HCT116 (cell line): ENCODE results near the gene RAB3GAP1. TPM values are rescaled to one million over a fixed set of nuclear protein-coding genes. Genes with fewer than 3 reads are reported as not detected.

Experiments used
- ATAC-seq: fragments of 200-7000 bp; cut with Tn5 transposase; 2 replicates; pipeline ENCODE4 v1.9.1; 2020; ENCODE audit warnings: mild to moderate bottlenecking, moderate library complexity
- BruUV-seq: library from RNA; stranded (reverse); fragments of 400-500 nt; replicated peaks from 2 replicates; lab custom pipeline; 2021; lab: Mats Ljungman, UMichigan
- CTCF ChIA-PET: fragments of 300-600 bp; sonication (Branson Sonifier 250); formaldehyde crosslinking; loops from one replicate; lab custom pipeline; 2021; ENCODE audit warnings: antibody characterized with exemption; lab: Charles Lee
- POLR2A ChIA-PET: fragments of 300-600, 350-600 bp; sonication (Branson Sonifier 250); formaldehyde crosslinking; loops from one replicate; lab custom pipeline; 2021; ENCODE audit warnings: antibody characterized with exemption; lab: Charles Lee
- RAD21 ChIA-PET, 2 experiments: fragments of 300-600 bp; sonication (Branson Sonifier 250); formaldehyde crosslinking; loops; one replicate each; lab custom pipeline; 2023; ENCODE audit warnings: low total read pairs in 2 of 2; ENCODE audit not compliant: uncharacterized antibody in 2 of 2, unreplicated experiment in 2 of 2, low non-redundant PET in 1 of 2; lab: Charles Lee
- DNase-seq: peaks from one replicate; pipeline ENCODE4 v3.0.0-alpha.2; 2010; ENCODE audit warnings: low read depth, low spot score
- H2AFZ ChIP-seq: fragments of 200-600 bp; shearing (Covaris generic), sonication (generic); 2 replicates; pipeline ENCODE4 v1.6.1; 2017; ENCODE audit warnings: low read depth, mixed run types, mixed read lengths, antibody characterized with exemption, low read length; ENCODE audit not compliant: poor library complexity, severe bottlenecking
- H3K27ac ChIP-seq: 2 replicates; pipeline ENCODE4 v1.5.1; 2012; ENCODE audit warnings: low read depth, low read length
- H3K27me3 ChIP-seq: fragments of 200-600 bp; sonication (generic); 2 replicates; pipeline ENCODE4 v1.6.1; 2016; ENCODE audit warnings: mixed run types, low read length, mixed read lengths; ENCODE audit not compliant: insufficient read depth
- H3K36me3 ChIP-seq, 2 experiments: fragments of 200-500 bp in 1 of 2; fragments of 200-600 bp in 1 of 2; sonication (Bioruptor generic) in 1 of 2; sonication (generic) in 1 of 2; 2 replicates each; pipeline versions ENCODE4 v1.5.1 to v1.6.1; 2014 to 2016; ENCODE audit warnings: low read length in 2 of 2, inconsistent platforms in 1 of 2, mixed read lengths in 1 of 2, mixed run types in 1 of 2; ENCODE audit not compliant: insufficient read depth in 2 of 2, control insufficient read depth in 1 of 2
- H3K4me1 ChIP-seq, 2 experiments: fragments of 200-600 bp in 1 of 2; sonication (generic) in 1 of 2; 2 replicates each; pipeline versions ENCODE4 v1.5.1 to v1.6.1; 2012 to 2017; ENCODE audit warnings: low read length in 2 of 2, inconsistent platforms in 1 of 2, mild to moderate bottlenecking in 1 of 2, mixed read lengths in 1 of 2, mixed run types in 1 of 2, moderate library complexity in 1 of 2; ENCODE audit not compliant: insufficient read depth in 2 of 2, control insufficient read depth in 1 of 2
- H3K4me2 ChIP-seq: fragments of 200-600 bp; sonication (generic); 2 replicates; pipeline ENCODE4 v1.6.1; 2017; ENCODE audit warnings: mixed run types, low read length, mixed read lengths
- H3K4me3 ChIP-seq, 2 experiments: fragments of 200-600 bp in 1 of 2; sonication (generic) in 1 of 2; replicated peaks in 1 of 2; 2 replicates each; pipeline ENCODE4 v1.5.1; 2011 to 2016; ENCODE audit warnings: low read length in 2 of 2, control low read depth in 1 of 2, low read depth in 1 of 2, mild to moderate bottlenecking in 1 of 2, mixed read lengths in 1 of 2, mixed run types in 1 of 2
- H3K79me2 ChIP-seq: fragments of 200-600 bp; sonication (generic); 2 replicates; pipeline ENCODE4 v1.6.1; 2017; ENCODE audit warnings: mild to moderate bottlenecking, mixed run types, low read length, moderate library complexity, mixed read lengths; ENCODE audit not compliant: insufficient read depth
- H3K9ac ChIP-seq: fragments of 200-600 bp; sonication (generic); 2 replicates; pipeline ENCODE4 v1.6.1; 2016; ENCODE audit warnings: low read length, mixed read lengths
- H3K9me2 ChIP-seq: fragments of 200-600 bp; sonication (generic), shearing (Covaris generic); 2 replicates; pipeline ENCODE4 v1.6.1; 2017; ENCODE audit warnings: mixed run types, mild to moderate bottlenecking, moderate library complexity; ENCODE audit not compliant: insufficient read depth
- H3K9me3 ChIP-seq, 2 experiments: fragments of 200-500 bp in 1 of 2; fragments of 200-600 bp in 1 of 2; sonication (Bioruptor generic) in 1 of 2; sonication (generic) in 1 of 2; 2 replicates each; pipeline ENCODE4 v1.6.1; 2014 to 2017; ENCODE audit warnings: low read length in 2 of 2, mixed read lengths in 2 of 2, inconsistent platforms in 1 of 2, low read depth in 1 of 2, mild to moderate bottlenecking in 1 of 2, mixed run types in 1 of 2, moderate library complexity in 1 of 2; ENCODE audit not compliant: control insufficient read depth in 1 of 2, insufficient read depth in 1 of 2
- H4K20me1 ChIP-seq: fragments of 200-600 bp; sonication (generic), shearing (Covaris generic); 2 replicates; pipeline ENCODE4 v1.6.1; 2017; ENCODE audit warnings: mixed run types, mild to moderate bottlenecking, moderate library complexity; ENCODE audit not compliant: insufficient read depth
- CBX3 ChIP-seq: IDR thresholded peaks from 2 replicates; pipeline ENCODE4 v1.6.1; 2012; ENCODE audit warnings: low read depth
- CEBPB ChIP-seq: IDR thresholded peaks from 2 replicates; pipeline ENCODE4 v1.6.1; 2012; ENCODE audit warnings: low read depth
- CTCF ChIP-seq, 3 experiments: fragments of 200-600 bp in 1 of 3; sonication (generic) in 1 of 3; IDR thresholded peaks in 2 of 3; conservative IDR thresholded peaks in 1 of 3; 2 replicates each; pipeline ENCODE4 v1.5.1; 2012 to 2017; ENCODE audit warnings: low read depth in 2 of 3, low read length in 2 of 3, antibody characterized with exemption in 1 of 3, borderline replicate concordance in 1 of 3, control low read depth in 1 of 3, mild to moderate bottlenecking in 1 of 3, mixed read lengths in 1 of 3, mixed run types in 1 of 3, moderate library complexity in 1 of 3; ENCODE audit not compliant: insufficient read depth in 1 of 3
- EGR1 ChIP-seq: IDR thresholded peaks from 2 replicates; pipeline ENCODE4 v1.6.1; 2012; ENCODE audit warnings: low read depth
- EZH2phosphoT487 ChIP-seq: fragments of 200-600 bp; IDR thresholded peaks from 2 replicates; pipeline ENCODE4 v1.6.1; 2018; ENCODE audit warnings: antibody characterized with exemption, borderline replicate concordance
- FOSL1 ChIP-seq: IDR thresholded peaks from 2 replicates; pipeline ENCODE4 v1.6.1; 2012; ENCODE audit warnings: low read depth
- JUND ChIP-seq: IDR thresholded peaks from 2 replicates; pipeline ENCODE4 v1.6.1; 2012
- SRF ChIP-seq: IDR thresholded peaks from 2 replicates; pipeline ENCODE4 v1.6.1; 2012; ENCODE audit warnings: low read depth
- TCF7L2 ChIP-seq: IDR thresholded peaks from 2 replicates; pipeline ENCODE4 v1.7.0; 2011; ENCODE audit warnings: borderline replicate concordance, inconsistent platforms; ENCODE audit not compliant: insufficient read depth, insufficient read length; ENCODE audit errors: extremely low read depth
- ZBTB33 ChIP-seq: IDR thresholded peaks from 2 replicates; pipeline ENCODE4 v1.6.1; 2011; ENCODE audit warnings: mild to moderate bottlenecking, low read length, moderate library complexity; ENCODE audit not compliant: insufficient replicate concordance; ENCODE audit errors: extremely low read depth
- ZNF274 ChIP-seq: fragments of 200-500 bp; sonication (Bioruptor generic); IDR thresholded peaks from 2 replicates; pipeline ENCODE4 v1.6.1; 2014; ENCODE audit warnings: mild to moderate bottlenecking, low read depth, low read length, inconsistent platforms
- intact Hi-C: fragments of 100-400 bp; cut with micrococcal nuclease; formaldehyde crosslinking; loops from 2 replicates; pipeline ENCODE4 v1.10.0; 2022
- total RNA-seq: library from RNA; stranded (reverse); gene quantifications from one replicate; pipeline ENCODE4 v1.2.1, GENCODE V29; 2021; ENCODE audit not compliant: unreplicated experiment
- TF ChIP-seq, protein P1 (sequence below): IDR thresholded peaks from 2 replicates; pipeline ENCODE4 v1.6.1; 2012; ENCODE audit warnings: low read depth

RAB3GAP1 gene
- total RNA-seq, 1 experiment from 2014 or later = 38.5 TPM

GRCh38 chr2:135047300-135047699 is 4.8 kb upstream of the RAB3GAP1 start, which contains the start of gene MAP3K19:
MAP3K19 (minus strand) TSS chr2:135047447; CDS start chr2:135024647, 22,800 bp downstream.
- Histone ChIP-seq H3K27me3 (0 out of 2 replicates have a peak, but pooled peaks cover 5% of the 10 kb centered on the region), H3K79me2 (peaks cover 2% of the 10 kb centered on the region), H3K9me3 (no peaks in the 10 kb centered on the region), H4K20me1 (no peaks in the 10 kb centered on the region), H3K4me3 (no peak within 1 kb of the TSS), H3K4me2 (no peak within 1 kb of the TSS), H3K36me3 (no peaks in the 10 kb centered on the region), H3K9ac (no peak within 1 kb of the TSS), H3K4me1 (peaks cover 2 to 5% of the 10 kb centered on the region in 2 experiments; a peak in 1 of 4 replicates), H2AFZ (no peak within 1 kb of the TSS), H3K27ac (no peak within 1 kb of the TSS), H3K9me2 (no peaks in the 10 kb centered on the region)
- DNase-seq (no peak), ATAC-seq (no peak)
- no peak for TF ChIP-seq ZBTB33
- TF ChIP-seq EZH2phosphoT487 = no peak
- TF ChIP-seq CBX3 = no peak
- TF ChIP-seq TCF7L2 = no peak
- TF ChIP-seq CTCF (IDR thresholded peaks at IDR 0.05 in 2 of 3, conservative IDR thresholded peaks at IDR 0.05 in 1 of 3; ENCODE audit: borderline replicate concordance in 1 of 3, insufficient read depth in 1 of 3, low read depth in 2 of 3, low read length in 2 of 3) = no peak
- TF ChIP-seq, protein P1, sequence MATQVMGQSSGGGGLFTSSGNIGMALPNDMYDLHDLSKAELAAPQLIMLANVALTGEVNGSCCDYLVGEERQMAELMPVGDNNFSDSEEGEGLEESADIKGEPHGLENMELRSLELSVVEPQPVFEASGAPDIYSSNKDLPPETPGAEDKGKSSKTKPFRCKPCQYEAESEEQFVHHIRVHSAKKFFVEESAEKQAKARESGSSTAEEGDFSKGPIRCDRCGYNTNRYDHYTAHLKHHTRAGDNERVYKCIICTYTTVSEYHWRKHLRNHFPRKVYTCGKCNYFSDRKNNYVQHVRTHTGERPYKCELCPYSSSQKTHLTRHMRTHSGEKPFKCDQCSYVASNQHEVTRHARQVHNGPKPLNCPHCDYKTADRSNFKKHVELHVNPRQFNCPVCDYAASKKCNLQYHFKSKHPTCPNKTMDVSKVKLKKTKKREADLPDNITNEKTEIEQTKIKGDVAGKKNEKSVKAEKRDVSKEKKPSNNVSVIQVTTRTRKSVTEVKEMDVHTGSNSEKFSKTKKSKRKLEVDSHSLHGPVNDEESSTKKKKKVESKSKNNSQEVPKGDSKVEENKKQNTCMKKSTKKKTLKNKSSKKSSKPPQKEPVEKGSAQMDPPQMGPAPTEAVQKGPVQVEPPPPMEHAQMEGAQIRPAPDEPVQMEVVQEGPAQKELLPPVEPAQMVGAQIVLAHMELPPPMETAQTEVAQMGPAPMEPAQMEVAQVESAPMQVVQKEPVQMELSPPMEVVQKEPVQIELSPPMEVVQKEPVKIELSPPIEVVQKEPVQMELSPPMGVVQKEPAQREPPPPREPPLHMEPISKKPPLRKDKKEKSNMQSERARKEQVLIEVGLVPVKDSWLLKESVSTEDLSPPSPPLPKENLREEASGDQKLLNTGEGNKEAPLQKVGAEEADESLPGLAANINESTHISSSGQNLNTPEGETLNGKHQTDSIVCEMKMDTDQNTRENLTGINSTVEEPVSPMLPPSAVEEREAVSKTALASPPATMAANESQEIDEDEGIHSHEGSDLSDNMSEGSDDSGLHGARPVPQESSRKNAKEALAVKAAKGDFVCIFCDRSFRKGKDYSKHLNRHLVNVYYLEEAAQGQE = no peak
- TF ChIP-seq FOSL1 = no peak
- no peak for TF ChIP-seq JUND
- TF ChIP-seq ZNF274 = no peak
- no peak for TF ChIP-seq EGR1
- TF ChIP-seq CEBPB = no peak
- TF ChIP-seq SRF = no peak
- POLR2A ChIA-PET = no interaction called here
- RAD21 ChIA-PET = no interaction called here
- CTCF ChIA-PET = no interaction called here
- no TSS peak for BruUV-seq
- intact Hi-C loops = no loop called here
